WTC11 (cell line): ENCODE results near the gene NKAPL. TPM values are rescaled to one million over a fixed set of nuclear protein-coding genes. Genes with fewer than 3 reads are reported as not detected.
A peak's percentile ranks its signal among the peaks of the same experiment; 100 is the strongest.

Experiments
- ATAC-seq: fragments of 200-7000 bp; cut with Tn5 transposase; 2 replicates; pipeline ENCODE4 v1.10.0; 2021; ENCODE audit warnings: mild to moderate bottlenecking, moderate library complexity
- CTCF ChIA-PET: fragments of 300-600 bp; sonication (Branson Sonifier 250); formaldehyde crosslinking; loops from one replicate; lab custom pipeline; 2021; ENCODE audit warnings: antibody characterized with exemption; lab: Charles Lee
- POLR2A ChIA-PET: fragments of 350-600 bp; sonication (Branson Sonifier 250); formaldehyde crosslinking; loops from one replicate; lab custom pipeline; 2021; ENCODE audit warnings: antibody characterized with exemption; lab: Charles Lee
- DNase-seq: peaks from one replicate; pipeline ENCODE4 v3.0.0; 2021; ENCODE audit warnings: low spot score
- H3K27ac Mint-ChIP-seq: 2 replicates; pipeline ENCODE4 v1.8.0; 2021; ENCODE audit warnings: mixed read lengths
- H3K27me3 Mint-ChIP-seq: 2 replicates; pipeline ENCODE4 v1.8.0; 2021; ENCODE audit warnings: low read depth, mild to moderate bottlenecking, moderate library complexity, mixed read lengths
- H3K36me3 Mint-ChIP-seq: 2 replicates; pipeline ENCODE4 v1.8.0; 2021; ENCODE audit warnings: mixed read lengths
- H3K4me1 Mint-ChIP-seq: 2 replicates; pipeline ENCODE4 v1.8.0; 2022; ENCODE audit warnings: mixed read lengths
- H3K4me3 Mint-ChIP-seq: 2 replicates; pipeline ENCODE4 v1.8.0; 2021; ENCODE audit warnings: mild to moderate bottlenecking, moderate library complexity, mixed read lengths
- H3K9me3 Mint-ChIP-seq: 2 replicates; pipeline ENCODE4 v1.8.0; 2021; ENCODE audit warnings: mixed read lengths
- CREB1 ChIP-seq: sonication (generic); formaldehyde crosslinking; IDR thresholded peaks from 2 replicates; pipeline ENCODE4 v1.8.0; 2023; ENCODE audit warnings: mild to moderate bottlenecking, missing genetic modification reagents
- FOXK1 ChIP-seq: sonication (generic); formaldehyde crosslinking; IDR thresholded peaks from 2 replicates; pipeline ENCODE4 v1.8.0; 2022; ENCODE audit warnings: mild to moderate bottlenecking, moderate library complexity, missing genetic modification reagents
- FOXP1 ChIP-seq: sonication (generic); formaldehyde crosslinking; IDR thresholded peaks from 2 replicates; pipeline ENCODE4 v1.8.0; 2022; ENCODE audit warnings: missing genetic modification reagents, mild to moderate bottlenecking, moderate library complexity, borderline replicate concordance
- GRHL2 ChIP-seq: fragments of 250-450 bp; sonication (Bioruptor Pico); IDR thresholded peaks from 2 replicates; pipeline ENCODE4 v1.8.0; 2022; ENCODE audit warnings: mild to moderate bottlenecking, moderate library complexity; ENCODE audit not compliant: insufficient replicate concordance, severe bottlenecking
- GTF2I ChIP-seq: fragments of 250-450 bp; sonication (Bioruptor Pico); conservative IDR thresholded peaks from 2 replicates; pipeline ENCODE4 v1.4.0; 2021; ENCODE audit warnings: mild to moderate bottlenecking
- JAZF1 ChIP-seq: fragments of 250-450 bp; sonication (Bioruptor Pico); IDR thresholded peaks from 2 replicates; pipeline ENCODE4 v1.9.0; 2021; ENCODE audit warnings: moderate library complexity, mild to moderate bottlenecking, inconsistent platforms
- NFE2L1 ChIP-seq: sonication (generic); formaldehyde crosslinking; IDR thresholded peaks from 2 replicates; pipeline ENCODE4 v1.8.1; 2023; ENCODE audit warnings: missing genetic modification reagents
- OVOL2 ChIP-seq: fragments of 250-450 bp; sonication (Bioruptor Pico); IDR thresholded peaks from 2 replicates; pipeline ENCODE4 v1.9.0; 2021; ENCODE audit warnings: mild to moderate bottlenecking, borderline replicate concordance
- SMAD4 ChIP-seq: sonication (generic); formaldehyde crosslinking; IDR thresholded peaks from 2 replicates; pipeline ENCODE4 v1.8.0; 2022; ENCODE audit warnings: mild to moderate bottlenecking, missing genetic modification reagents
- ZBTB21 ChIP-seq: sonication (generic); formaldehyde crosslinking; IDR thresholded peaks from 2 replicates; pipeline ENCODE4 v1.8.1; 2023; ENCODE audit warnings: mild to moderate bottlenecking, missing genetic modification reagents, borderline replicate concordance
- ZNF423 ChIP-seq: fragments of 250-450 bp; sonication (Bioruptor Pico); IDR thresholded peaks from 2 replicates; pipeline ENCODE4 v2.1.2; 2022; ENCODE audit warnings: mild to moderate bottlenecking, moderate library complexity
- ZNF671 ChIP-seq: fragments of 250-450 bp; sonication (Bioruptor Pico); IDR thresholded peaks from 2 replicates; pipeline ENCODE4 v1.8.0; 2021; ENCODE audit warnings: mild to moderate bottlenecking
- total RNA-seq: library from RNA; stranded (reverse); gene quantifications from 3 replicates; pipeline ENCODE4 v1.2.3, GENCODE V29; 2021
- TF ChIP-seq, protein P1 (sequence below): sonication (generic); formaldehyde crosslinking; IDR thresholded peaks from 2 replicates; pipeline ENCODE4 v1.8.1; 2022; ENCODE audit warnings: low read depth, missing genetic modification reagents, borderline replicate concordance
- TF ChIP-seq, protein P2 (sequence below): fragments of 250-450 bp; sonication (Bioruptor Pico); IDR thresholded peaks from 2 replicates; pipeline ENCODE4 v1.8.0; 2021; ENCODE audit warnings: mild to moderate bottlenecking
- TF ChIP-seq, protein P3 (sequence below): sonication (generic); formaldehyde crosslinking; IDR thresholded peaks from 2 replicates; pipeline ENCODE4 v1.8.0; 2022; ENCODE audit warnings: mild to moderate bottlenecking, missing genetic modification reagents
- TF ChIP-seq, protein P4 (sequence below): sonication (generic); formaldehyde crosslinking; IDR thresholded peaks from 2 replicates; pipeline ENCODE4 v1.8.1; 2023; ENCODE audit warnings: mild to moderate bottlenecking, missing genetic modification reagents, borderline replicate concordance
- TF ChIP-seq, protein P5 (sequence below): fragments of 250-450 bp; sonication (Bioruptor Pico); conservative IDR thresholded peaks from 2 replicates; pipeline ENCODE4 v1.9.0; 2021; ENCODE audit warnings: mild to moderate bottlenecking
- TF ChIP-seq, protein P6 (sequence below): sonication (generic); formaldehyde crosslinking; conservative IDR thresholded peaks from 2 replicates; pipeline ENCODE4 v1.8.1; 2023; ENCODE audit warnings: mild to moderate bottlenecking, low read depth, missing genetic modification reagents, moderate library complexity
- TF ChIP-seq, protein P7 (sequence below): sonication (generic); formaldehyde crosslinking; IDR thresholded peaks from 2 replicates; pipeline ENCODE4 v1.8.0; 2022; ENCODE audit warnings: mild to moderate bottlenecking, missing genetic modification reagents

The NKAPL gene
- total RNA-seq, 1 experiment from 2014 or later: 0.26 TPM

DNA sequence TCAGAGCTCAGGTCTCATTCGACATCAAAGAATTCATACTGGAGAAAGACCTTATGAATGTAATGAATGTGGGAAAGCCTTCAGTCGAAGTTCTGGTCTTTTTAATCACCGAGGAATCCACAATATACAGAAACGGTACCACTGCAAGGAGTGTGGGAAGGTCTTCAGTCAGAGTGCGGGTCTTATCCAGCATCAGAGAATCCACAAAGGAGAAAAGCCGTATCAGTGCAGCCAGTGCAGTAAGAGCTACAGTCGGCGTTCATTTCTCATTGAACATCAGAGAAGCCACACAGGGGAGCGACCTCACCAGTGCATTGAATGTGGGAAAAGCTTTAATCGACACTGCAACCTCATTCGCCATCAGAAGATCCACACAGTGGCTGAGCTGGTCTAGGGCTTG, 26.3 kb upstream of the NKAPL start:
- ChIA-PET POLR2A (no interaction called here), CTCF (no interaction called here)
- Mint-ChIP-seq H3K27ac (no peak overlapping the region), H3K4me1 (peaks cover 5% of the 10 kb centered on the region), H3K4me3 (no peak overlapping the region), H3K27me3 (no peaks in the 10 kb centered on the region), H3K36me3 (peaks cover 64% of the 10 kb centered on the region), H3K9me3 (peaks cover 4% of the 10 kb centered on the region; the same call in 1 of the 2 replicates)
- no peak for DNase-seq
- TF ChIP-seq, protein P1, sequence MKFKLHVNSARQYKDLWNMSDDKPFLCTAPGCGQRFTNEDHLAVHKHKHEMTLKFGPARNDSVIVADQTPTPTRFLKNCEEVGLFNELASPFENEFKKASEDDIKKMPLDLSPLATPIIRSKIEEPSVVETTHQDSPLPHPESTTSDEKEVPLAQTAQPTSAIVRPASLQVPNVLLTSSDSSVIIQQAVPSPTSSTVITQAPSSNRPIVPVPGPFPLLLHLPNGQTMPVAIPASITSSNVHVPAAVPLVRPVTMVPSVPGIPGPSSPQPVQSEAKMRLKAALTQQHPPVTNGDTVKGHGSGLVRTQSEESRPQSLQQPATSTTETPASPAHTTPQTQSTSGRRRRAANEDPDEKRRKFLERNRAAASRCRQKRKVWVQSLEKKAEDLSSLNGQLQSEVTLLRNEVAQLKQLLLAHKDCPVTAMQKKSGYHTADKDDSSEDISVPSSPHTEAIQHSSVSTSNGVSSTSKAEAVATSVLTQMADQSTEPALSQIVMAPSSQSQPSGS: no peak
- TF ChIP-seq FOXP1 (no peak), FOXK1 (CRISPR knock-in tag) (no peak), SMAD4 (CRISPR knock-in tag) (no peak)
- TF ChIP-seq, protein P2, sequence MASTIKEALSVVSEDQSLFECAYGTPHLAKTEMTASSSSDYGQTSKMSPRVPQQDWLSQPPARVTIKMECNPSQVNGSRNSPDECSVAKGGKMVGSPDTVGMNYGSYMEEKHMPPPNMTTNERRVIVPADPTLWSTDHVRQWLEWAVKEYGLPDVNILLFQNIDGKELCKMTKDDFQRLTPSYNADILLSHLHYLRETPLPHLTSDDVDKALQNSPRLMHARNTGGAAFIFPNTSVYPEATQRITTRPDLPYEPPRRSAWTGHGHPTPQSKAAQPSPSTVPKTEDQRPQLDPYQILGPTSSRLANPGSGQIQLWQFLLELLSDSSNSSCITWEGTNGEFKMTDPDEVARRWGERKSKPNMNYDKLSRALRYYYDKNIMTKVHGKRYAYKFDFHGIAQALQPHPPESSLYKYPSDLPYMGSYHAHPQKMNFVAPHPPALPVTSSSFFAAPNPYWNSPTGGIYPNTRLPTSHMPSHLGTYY: no peak
- TF ChIP-seq, protein P3, sequence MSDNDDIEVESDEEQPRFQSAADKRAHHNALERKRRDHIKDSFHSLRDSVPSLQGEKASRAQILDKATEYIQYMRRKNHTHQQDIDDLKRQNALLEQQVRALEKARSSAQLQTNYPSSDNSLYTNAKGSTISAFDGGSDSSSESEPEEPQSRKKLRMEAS (CRISPR knock-in tag): no peak
- TF ChIP-seq, protein P4, sequence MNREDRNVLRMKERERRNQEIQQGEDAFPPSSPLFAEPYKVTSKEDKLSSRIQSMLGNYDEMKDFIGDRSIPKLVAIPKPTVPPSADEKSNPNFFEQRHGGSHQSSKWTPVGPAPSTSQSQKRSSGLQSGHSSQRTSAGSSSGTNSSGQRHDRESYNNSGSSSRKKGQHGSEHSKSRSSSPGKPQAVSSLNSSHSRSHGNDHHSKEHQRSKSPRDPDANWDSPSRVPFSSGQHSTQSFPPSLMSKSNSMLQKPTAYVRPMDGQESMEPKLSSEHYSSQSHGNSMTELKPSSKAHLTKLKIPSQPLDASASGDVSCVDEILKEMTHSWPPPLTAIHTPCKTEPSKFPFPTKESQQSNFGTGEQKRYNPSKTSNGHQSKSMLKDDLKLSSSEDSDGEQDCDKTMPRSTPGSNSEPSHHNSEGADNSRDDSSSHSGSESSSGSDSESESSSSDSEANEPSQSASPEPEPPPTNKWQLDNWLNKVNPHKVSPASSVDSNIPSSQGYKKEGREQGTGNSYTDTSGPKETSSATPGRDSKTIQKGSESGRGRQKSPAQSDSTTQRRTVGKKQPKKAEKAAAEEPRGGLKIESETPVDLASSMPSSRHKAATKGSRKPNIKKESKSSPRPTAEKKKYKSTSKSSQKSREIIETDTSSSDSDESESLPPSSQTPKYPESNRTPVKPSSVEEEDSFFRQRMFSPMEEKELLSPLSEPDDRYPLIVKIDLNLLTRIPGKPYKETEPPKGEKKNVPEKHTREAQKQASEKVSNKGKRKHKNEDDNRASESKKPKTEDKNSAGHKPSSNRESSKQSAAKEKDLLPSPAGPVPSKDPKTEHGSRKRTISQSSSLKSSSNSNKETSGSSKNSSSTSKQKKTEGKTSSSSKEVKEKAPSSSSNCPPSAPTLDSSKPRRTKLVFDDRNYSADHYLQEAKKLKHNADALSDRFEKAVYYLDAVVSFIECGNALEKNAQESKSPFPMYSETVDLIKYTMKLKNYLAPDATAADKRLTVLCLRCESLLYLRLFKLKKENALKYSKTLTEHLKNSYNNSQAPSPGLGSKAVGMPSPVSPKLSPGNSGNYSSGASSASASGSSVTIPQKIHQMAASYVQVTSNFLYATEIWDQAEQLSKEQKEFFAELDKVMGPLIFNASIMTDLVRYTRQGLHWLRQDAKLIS: no peak
- ATAC-seq: no peak

DNA sequence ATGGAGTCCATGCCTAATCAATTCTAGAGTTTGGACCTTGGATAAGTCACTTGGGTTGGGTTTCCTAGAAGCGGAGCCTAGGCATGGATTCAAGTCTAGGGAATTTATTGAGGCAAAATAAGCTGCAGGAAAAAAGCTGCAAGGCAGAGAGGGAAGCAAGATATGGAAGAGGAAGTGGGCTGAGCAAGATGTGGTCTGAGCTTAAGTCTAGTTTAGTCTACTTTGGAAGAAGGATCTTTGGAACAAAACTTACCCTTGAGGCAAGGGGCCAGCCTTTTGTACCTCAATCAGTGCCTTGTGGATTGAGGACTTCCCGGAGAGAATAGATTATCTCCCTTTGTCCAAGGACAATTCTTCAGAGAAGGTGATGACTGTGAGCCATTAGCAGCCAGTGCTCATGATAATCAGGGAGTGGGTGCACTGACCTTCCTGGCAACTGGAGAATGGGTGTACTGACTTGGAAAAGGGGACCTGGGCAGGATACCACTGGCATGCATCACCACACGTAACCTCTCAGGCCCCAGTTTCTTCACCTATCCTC, 23.1 kb upstream of the NKAPL start:
- H3K36me3 Mint-ChIP-seq: peaks cover 44% of the 10 kb centered on the region
- CTCF ChIA-PET: no interaction called here
- DNase-seq (no peak), ATAC-seq (peak; percentile 36)
- peaks cover 5% of the 10 kb centered on the region for H3K4me1 Mint-ChIP-seq
- H3K27me3 Mint-ChIP-seq: no peaks in the 10 kb centered on the region
- POLR2A ChIA-PET: no interaction called here
- H3K4me3 Mint-ChIP-seq: no peak overlapping the region
- no peak overlapping the region for H3K27ac Mint-ChIP-seq
- TF ChIP-seq FOXP1 (no peak), OVOL2 (CRISPR knock-in tag) (no peak), GTF2I (CRISPR knock-in tag) (no peak), JAZF1 (CRISPR knock-in tag) (no peak), ZNF423 (no peak), GRHL2 (CRISPR knock-in tag) (no peak), CREB1 (no peak), ZNF671 (CRISPR knock-in tag) (no peak), NFE2L1 (CRISPR knock-in tag) (no peak), ZBTB21 (no peak)
- TF ChIP-seq, protein P5, sequence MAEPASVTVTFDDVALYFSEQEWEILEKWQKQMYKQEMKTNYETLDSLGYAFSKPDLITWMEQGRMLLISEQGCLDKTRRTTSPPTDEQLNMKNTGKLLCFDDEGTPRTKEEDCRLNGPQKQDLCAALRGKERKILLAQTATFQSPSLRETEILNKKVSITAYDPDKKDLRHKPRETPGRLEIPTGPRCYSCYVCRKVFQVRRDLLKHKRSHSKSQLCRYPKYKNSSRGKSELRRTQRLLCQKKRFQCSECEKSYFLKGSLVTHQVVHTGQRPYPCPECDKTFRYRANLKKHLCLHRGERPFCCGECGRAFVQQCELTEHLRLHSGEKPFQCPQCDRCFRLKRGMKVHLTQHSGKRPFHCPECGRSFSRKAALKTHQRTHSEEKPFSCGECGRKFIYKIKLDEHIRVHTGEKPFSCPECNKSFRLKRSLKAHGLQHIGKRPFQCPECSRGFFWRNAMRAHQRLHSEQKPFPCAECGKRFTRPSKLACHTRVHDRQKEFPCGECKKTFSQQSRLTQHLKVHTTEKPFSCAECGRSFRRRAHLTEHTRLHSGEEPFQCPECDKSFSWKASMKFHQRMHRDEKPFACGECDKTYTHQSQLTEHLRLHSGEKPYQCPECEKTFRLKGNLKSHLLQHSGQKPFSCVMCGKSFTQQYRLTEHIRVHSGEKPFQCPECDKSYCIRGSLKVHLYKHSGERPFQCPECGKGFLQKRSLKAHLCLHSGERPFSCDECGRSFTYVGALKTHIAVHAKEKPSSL (CRISPR knock-in tag): no peak
- TF ChIP-seq, protein P6, sequence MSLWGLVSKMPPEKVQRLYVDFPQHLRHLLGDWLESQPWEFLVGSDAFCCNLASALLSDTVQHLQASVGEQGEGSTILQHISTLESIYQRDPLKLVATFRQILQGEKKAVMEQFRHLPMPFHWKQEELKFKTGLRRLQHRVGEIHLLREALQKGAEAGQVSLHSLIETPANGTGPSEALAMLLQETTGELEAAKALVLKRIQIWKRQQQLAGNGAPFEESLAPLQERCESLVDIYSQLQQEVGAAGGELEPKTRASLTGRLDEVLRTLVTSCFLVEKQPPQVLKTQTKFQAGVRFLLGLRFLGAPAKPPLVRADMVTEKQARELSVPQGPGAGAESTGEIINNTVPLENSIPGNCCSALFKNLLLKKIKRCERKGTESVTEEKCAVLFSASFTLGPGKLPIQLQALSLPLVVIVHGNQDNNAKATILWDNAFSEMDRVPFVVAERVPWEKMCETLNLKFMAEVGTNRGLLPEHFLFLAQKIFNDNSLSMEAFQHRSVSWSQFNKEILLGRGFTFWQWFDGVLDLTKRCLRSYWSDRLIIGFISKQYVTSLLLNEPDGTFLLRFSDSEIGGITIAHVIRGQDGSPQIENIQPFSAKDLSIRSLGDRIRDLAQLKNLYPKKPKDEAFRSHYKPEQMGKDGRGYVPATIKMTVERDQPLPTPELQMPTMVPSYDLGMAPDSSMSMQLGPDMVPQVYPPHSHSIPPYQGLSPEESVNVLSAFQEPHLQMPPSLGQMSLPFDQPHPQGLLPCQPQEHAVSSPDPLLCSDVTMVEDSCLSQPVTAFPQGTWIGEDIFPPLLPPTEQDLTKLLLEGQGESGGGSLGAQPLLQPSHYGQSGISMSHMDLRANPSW: no peak
- TF ChIP-seq, protein P7, sequence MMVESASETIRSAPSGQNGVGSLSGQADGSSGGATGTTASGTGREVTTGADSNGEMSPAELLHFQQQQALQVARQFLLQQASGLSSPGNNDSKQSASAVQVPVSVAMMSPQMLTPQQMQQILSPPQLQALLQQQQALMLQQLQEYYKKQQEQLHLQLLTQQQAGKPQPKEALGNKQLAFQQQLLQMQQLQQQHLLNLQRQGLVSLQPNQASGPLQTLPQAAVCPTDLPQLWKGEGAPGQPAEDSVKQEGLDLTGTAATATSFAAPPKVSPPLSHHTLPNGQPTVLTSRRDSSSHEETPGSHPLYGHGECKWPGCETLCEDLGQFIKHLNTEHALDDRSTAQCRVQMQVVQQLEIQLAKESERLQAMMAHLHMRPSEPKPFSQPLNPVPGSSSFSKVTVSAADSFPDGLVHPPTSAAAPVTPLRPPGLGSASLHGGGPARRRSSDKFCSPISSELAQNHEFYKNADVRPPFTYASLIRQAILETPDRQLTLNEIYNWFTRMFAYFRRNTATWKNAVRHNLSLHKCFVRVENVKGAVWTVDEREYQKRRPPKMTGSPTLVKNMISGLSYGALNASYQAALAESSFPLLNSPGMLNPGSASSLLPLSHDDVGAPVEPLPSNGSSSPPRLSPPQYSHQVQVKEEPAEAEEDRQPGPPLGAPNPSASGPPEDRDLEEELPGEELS (CRISPR knock-in tag): no peak
- peaks cover 12% of the 10 kb centered on the region for H3K9me3 Mint-ChIP-seq
